Stimulated activated CD4-positive, alpha-beta T cell treated with anti-CD3 and anti-CD28 coated beads, Interleukin-12 subunit alpha, Interleukin-12 subunit beta, amount 100 ng/mL, for 24 hours (primary cell): ENCODE results near the gene ACIN1.

Experiments used
- DNase-seq, 2 experiments: peaks; one replicate each; pipeline ENCODE4 v3.0.0-alpha.2; 2020; ENCODE audit warnings: low read depth in 2 of 2

The ACIN1 gene

DNA sequence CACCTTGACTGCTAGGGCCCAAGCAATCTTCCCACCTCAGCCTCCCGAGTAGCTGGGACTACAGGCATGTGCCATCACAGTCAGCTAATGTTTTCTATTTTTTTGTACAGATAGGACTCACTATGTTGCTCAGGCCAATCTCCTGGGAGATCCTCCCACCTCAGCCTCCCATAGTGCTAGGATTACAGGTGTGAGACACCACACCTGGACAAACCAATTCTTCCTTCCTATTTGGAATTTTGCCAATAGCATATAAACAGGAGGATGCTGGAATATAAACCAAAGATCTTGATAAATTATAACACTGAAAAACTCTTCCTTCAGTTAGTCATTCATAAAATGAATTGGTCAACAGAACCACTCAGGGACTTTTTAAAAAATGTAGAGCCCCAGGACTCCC is 8.4 kb downstream of the ACIN1 start:
- no peak for DNase-seq

DNA sequence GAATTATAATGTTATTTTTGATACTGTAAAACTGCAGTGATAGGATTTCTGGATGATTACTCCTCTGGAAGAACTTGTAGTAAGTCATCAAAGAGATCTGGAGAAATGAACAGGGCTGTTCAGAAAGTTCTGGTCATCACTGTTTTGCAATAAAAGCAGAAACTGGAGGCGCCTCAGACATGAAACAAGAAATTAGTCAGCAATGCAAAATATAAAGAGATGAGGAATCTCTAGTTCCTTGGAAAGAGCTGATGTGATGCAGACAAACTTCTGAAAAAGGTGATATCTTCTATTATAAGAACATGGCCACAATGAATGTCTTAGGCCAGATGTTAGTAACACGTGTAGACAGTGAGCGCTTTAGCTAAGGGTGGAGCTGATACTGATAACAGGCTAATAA is 9.5 kb downstream of the ACIN1 start:
- no peak for DNase-seq

DNA sequence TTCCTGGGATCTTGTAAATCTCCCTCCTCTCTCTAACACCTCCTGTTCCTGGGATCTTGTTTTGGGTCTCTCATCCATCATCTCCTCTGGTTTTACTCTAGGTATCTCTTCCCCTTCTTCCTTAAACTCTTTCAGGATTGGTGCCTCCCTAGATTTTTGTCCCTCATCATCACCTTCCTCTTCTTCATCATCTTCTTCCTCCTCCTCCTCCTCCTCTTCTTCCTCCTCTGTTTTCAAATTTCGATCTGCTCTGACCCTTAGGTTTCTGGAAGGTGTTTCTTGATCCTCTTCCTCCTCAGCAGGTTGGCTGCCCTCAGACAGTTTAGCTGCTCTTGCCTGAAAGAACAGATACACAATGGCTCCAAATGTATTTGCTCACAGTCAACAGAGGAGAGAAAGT is 14.5 kb downstream of the ACIN1 start:
- DNase-seq, result no peak

DNA sequence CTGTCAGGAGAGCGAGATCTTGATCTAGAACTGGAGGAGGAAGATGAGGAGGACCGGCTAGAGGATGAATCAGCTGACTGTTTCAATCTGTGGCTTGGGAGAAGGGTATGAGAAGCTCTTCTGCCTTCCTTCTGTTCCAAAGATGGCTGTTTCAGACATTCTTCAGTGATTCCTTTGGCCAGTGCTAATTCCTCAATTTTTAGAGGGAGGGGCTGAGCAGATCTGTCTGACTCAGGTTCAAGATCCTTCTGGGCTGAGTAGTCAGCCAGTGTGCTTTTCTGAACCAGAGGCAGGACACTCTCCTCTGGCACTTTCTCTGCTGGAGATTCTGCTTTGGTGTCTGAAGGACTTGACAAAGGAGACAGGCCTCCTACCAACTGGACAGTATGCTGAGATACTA is 15.2 kb downstream of the ACIN1 start:
- no peak for DNase-seq

DNA sequence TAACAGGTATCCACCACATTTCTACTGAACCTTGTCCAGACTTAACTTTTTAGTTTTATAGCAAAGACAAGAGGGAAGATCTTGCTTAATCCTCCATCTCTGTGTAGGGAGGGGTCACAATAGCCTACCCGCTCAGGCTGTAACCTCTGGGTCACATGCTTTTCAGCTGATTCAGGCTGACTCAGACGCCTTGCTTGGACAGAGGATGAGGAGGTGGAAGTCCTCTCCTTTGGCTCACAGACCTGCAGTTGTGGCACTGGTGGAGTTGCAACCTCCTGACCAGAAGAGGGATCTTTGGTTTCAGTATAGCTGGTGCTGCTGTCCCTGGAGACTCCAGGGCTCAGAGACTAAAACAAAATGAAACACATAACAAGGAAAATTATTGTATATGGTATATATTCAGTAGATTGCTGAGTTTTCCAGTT is 16.2 kb downstream of the ACIN1 start:
- no peak for DNase-seq

DNA sequence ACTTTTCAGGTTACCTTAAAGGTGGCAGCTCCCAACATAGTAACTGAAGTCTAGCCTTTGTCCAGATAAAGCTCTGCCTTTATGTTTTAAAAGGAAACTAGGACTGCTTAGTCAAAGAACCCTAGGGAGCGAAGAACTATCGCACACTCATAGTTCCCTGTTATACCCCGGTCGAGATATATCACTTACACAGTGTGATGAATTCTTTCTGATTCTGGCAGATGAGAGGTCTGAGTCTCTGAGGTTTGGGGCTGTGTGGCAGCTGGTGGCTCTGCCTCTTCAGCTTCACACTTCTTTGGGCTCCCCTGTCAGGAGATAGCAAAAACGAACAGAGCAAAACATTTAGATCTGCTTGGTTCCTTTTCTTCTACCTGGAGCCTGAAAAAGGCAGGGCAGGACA is 17.0 kb downstream of the ACIN1 start:
- DNase-seq, result no peak

DNA sequence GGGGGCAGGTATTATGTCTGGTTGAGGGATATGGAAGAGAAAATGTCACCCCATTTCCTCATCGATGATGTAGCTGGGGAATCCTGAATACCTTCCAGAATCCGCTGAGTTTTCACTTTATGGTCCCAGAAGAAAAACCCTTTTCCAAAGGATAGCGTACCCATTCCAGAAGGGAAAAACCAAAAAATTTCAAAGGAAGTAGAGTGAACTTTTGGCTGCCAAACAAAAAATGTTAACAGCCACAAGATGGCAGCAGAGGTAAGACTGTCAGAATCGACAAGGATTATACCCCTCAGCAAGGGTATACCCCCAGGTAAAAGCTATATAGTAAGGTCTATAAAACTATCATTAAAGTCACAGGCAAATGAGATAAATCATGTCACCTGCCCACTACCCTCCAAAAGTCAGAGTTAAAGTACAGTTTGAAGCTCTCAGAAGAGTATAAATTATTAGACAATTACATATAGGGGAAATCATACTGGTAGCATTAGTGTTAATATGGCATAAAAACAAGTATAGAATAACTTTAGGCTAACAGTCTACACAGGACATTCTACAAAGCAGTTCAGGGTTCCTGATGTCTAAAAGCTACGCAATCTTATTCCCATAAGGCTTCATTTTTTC is 18.0 kb downstream of the ACIN1 start:
- no peak for DNase-seq

DNA sequence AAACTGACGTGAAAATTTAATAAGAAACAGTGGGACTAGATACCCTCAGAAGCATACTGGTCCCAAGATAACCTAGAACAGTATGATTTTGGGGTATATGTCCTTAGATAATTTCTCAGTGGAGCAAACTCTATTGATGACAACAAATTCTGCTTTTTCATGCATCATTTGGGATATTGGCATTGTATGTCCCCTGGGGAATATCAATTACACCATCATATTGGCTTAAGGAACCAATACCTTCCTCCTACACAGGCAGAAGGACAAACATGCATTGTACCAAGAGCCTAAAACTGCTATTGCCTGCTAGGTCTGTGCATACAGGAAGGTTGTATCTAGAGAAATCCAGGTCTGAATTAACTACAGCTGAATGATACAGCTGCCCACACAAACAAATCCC is 20.0 kb downstream of the ACIN1 start:
- DNase-seq, result no peak

DNA sequence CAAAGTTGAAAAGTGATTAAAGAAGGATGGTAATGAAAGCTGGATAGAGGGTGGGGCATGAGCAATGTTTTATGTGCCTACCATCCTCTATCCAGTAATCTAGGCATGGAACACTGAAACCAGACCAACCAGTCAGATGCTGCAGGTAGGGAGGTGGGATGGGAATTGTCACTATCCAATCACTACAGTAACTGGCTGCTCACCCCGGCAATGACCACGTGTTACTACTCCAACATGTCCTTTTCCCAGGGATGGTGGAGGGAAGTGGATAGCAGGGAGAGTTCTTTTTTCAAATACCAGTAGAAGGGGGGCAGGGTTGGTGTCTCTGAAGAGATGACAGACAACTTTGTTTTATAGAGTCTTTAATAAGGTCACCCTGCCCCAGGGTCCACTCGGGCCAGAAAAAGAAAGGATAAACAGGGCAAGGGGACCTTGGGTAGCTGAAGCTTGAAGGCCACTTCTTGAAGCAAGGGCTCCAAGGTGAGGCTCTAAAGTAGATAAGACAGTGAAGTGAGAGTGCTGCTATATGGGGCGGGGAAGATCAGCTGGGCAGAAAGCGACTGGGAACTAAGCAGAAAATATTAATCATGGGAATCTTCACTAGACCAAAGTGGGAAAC is 22.9 kb downstream of the ACIN1 start:
- no peak for DNase-seq

DNA sequence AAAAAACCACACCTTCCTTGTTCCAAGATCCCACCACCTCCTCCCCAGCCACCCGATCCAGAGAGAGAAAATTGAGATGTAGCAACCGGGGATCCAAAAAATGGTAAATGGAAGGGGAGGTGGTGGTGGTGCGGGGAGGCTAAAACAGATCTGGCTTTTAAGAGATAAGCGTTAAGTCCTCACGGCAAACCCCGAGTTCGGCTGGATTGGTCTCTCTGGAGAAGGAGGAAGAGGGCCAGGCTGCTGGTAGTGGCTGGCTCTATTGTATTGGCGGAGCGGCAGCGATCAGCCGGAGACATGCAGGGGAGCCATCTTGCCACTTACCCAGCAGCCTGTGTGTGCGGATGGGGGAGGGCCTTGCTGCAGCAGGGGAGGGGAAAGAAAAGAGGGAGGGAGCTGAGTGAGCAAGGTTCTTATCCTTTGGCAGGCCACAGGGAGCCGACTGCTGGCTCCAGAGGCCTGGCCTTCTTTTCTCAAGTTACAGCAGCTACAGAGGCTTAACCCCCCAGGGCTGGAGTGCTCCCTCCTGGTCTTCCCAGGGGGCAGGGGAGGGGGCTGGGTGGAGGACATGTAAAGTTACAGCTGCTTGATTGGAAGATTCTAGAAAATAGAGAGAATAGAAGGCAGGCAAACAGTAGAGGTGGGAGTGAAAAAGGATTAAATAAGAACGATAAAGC is 23.6 kb downstream of the ACIN1 start:
- DNase-seq, result peak; percentile 66 to 74

DNA sequence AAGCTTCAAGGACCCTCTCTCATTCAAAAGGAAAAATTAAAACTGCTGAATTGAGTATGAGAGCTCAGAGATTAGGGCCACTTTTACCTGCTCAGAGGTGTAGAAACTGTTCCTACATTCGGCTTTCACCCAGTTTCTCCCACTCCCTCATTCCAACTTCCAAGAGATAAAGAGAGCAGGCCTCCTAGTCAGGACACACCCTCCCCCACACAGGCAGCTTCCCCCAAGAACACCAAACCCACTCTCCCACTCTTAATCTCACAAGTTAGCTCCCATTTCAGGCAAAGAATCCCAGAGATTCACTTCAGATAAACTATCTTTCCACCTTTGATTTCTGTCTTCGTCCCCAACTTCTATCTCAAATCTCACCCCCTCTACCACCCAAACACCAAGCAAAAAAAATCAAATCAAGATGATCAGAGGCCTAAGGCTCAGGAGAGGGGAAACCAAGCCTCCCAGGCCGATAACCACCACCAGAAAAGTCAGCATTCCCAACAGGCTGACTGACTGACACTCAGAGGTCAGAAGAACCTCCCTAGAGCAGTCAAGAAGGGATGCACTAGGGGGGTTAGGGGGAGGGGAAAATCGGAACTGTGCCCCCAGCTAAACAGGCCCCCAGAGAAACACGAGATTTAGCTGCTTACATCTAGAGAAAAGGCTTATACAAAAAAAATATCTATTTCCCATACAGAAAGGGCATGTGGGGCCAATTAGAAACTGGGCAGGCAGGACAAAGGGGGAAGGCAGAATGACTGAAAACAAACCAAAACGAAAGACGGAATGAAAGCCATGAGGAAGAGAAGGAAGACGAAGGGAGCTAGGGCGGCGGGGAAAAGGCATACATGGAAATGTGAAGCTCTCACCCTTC is 24.4 kb downstream of the ACIN1 start:
- no peak for DNase-seq

DNA sequence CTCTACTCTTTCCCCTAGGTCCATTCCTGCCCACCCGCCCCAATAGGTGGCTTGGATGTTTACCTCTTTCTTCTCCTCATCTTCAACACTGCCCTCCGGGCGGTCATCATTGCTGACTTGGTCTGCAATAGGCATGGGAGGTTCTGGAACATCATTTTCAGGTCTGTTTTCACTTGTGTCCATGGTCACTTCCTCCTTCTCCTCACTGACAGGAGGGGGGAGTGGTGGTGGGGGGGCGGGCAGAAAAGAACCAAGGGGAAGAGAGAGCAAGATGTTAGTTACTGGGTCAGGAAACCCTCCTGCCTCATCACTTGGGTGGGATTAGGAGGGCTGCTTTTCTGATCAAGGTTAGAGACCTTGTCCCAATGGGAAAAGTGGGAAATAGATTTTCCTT is 25.5 kb downstream of the ACIN1 start:
- DNase-seq, result no peak

DNA sequence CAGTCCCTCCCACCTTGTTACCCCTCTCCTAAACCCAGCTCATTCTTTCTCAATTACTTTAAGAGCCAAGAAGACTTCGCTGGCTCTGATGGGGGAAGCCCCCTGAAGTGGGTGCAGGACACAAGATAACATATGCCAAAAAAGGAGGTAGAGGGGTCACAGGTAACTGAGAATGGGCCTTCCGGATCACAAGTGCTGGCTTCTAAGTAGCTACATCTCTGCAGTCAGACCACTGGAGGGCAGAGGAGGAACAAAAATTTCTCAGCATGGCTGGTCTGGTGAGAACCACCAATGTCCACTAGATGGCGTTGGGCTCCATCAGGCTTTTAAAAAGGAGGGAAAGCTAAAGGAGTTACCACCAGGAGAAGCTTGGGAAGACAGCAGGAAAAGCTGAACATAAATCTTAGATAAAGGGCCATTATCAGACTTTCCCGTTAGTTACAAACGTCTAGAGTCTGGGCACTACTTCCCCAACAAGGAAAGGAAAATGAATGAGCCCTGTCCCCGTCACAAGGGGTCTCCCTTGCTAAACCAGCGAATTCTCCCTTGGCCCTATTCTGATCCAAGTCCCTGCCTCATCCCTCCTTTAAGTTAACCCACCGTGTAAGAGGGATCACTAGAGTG is 26.0 kb downstream of the ACIN1 start:
- peak; percentile 50 to 60 for DNase-seq

DNA sequence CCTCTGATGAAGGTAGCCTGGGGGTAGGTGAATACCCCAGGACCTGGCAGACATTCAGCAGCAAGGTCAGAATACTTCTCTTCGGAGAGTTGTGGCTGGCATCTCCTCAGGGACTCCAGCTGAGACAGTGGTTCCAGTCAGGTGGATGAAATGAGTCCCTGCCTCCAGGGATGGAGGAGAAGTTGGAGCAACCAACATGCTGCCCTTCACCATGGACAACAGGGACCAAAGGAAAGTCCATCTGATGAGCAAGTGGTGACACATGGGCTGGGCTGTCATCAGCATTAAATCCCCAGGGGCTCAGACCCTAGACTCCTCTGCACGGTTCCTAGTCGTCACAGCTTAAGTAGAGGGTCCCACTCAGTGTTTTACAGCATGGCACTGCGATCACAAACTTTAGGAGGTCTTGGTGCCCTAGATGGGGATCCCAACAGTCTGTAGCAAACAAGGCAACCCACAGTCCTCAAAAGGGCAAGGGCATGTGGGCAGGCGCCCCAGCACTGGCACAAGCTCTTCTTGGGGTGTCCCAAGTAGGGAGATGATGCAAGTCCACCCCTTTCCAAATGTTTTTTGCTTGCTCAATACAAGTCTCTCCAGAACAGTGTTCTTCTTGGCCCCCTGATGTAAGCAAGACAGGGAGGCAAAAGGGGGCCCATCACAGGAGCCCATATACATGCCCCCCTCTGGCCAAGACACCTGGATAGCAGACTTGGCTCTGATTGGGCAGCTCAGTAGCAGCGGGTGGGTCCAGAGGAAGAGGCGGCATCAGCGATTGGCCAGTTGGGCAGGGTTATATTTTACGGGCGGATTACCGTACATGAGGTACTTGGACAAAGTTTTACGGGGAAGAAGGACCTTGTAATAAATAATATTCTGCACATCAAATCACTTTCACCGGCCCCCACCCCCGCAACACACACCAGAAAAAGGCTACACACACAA is 26.8 kb downstream of the ACIN1 start:
- DNase-seq, result no peak

DNA sequence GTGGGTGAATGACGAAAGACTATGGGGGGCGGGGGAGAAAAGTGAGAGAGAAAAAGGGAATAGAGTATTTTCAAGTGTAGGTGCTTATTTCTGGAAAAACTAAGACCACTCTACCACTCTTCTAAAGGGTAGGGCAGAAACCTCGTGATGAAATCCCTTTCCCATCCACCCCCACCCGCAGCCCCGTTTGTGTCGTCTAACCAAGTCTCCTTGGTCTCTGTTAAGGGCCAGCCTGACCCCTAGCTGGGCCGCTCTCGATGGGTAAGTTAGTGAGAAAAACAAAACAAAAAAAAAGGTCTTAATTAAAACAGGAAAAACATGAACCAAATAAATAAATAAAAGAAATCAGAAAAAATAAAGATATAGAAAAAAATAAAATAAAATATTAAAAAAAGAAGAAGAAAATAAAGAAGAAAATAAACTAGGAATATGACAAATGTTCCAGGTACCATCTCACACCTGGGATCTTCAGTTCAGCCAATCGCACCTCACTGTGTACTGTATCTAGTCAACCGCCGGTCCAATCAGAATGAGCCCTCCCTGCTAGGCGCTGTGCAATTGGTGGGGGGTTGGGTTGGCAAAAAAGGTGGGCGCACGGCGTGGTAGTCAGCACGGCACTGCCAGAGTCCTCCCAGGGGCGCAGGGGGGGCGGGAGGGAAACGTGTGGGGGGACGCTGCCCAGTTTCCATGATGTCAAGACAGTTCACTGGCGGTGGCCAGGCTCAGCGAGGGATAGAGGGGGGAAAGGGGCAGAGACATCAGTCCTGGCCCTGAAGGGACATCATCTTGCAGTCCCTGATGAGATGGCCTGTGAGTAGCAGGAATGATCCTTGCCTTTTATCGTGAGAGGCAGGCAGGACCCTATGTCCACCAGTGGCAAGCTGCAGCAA is 27.8 kb downstream of the ACIN1 start:
- no peak for DNase-seq

DNA sequence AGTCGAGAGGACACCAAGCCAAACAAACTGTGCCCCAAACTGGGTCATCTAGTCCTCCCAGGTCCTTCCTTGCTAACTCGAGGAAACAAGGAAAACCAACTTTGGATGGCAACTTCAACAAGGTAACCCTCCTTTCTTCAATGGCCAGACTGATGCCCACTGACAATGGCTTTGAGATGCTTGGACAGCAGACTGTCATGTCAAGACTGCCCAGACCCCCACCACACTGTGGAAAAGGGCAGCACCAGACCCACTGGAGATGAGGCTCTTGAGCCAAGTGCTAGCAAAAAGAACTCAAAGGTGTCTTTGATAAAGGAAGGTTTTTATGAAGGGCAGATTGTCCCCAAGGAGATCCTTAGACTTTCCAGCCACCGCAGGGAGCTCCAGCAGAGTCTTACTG is 28.6 kb downstream of the ACIN1 start:
- no peak for DNase-seq

DNA sequence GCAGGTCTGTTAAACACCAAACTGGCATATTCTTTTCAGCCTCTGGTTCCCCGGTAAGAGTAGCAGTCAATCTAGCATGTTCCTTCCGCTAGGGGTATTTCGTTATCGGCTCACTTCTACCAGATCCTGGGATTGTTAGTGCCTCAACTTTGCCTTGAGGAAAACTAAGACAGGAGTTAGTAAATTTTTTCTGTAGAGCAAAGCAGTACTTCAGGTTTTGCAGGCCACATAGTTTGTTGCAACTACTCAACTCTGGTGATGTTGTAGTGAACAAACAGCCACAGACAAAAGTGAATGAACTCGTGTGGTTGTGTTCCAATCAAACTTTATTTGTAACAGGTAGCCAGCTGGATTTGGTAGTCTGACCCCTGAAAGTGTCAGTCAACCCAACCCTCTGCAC is 31.3 kb downstream of the ACIN1 start:
- no peak for DNase-seq

DNA sequence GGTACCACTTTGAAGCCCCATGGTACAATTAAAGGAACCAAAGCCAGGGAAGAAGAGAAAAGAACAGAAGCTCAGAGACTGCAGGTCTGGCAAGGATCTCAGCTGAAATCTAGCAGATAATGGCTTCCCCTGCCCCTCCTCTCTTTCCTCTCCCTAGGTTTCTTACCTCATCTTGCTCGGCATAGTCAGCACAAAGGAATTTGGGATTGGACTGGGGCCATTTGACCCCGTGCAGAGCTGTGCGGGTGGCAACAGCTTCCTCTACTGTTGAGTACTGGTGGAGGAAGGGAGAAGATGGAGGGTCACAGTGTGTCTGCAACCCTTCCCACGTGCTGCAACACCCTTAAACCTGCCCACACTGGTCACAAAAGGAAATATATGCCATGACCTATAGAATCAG is 32.9 kb downstream of the ACIN1 start:
- no peak for DNase-seq

DNA sequence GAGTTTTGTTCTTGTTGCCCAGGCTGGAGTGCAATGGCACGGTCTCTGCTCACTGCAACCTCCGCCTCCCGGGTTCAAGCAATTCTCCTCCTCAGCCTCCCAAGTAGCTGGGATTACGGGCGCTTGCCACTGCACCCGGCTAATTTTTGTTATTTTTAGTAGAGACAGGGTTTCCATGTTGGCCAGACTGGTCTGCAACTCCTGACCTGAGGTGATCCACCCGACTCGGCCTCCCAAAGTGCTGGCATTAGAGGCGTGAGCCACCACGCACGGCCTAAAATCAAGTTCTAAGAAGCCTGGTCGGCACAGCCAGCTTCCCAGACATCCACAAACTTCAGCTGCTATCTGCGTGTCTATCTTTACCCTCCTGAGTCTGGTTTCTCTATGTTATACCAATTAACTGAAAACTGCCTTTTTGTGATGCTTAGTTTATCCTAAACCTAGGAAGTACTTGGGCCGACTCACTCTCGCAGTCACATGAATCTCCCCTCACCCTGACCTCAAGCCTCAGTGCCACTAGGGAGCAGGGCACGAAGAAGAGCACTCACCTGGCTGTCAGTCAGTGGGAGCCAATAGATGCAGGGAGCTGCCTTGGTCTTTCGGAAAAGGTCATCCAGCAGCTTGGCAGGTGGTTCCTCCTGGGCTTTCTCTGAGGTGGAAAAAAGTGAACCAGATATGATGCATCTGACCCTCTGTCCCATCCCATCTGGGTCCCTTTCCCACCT is 34.2 kb downstream of the ACIN1 start:
- no peak for DNase-seq
